Liver (tissue), 9 donors: Measurements from ENCODE around the gene GNAI3. TPM values are rescaled to one million over a fixed set of nuclear protein-coding genes. Genes with fewer than 3 reads are reported as not detected.

Experiments
- DNase-seq: peaks from one replicate; pipeline ENCODE4 v3.0.0-alpha.2; 2017; ENCODE audit warnings: low spot score
- H3K27ac ChIP-seq, 2 donors: one replicate each; pipeline ENCODE4 v1.7.0; 2013; ENCODE audit warnings: inconsistent platforms in 2 of 2, low read length in 2 of 2, control low read depth in 1 of 2, low read depth in 1 of 2, mild to moderate bottlenecking in 1 of 2
- H3K27me3 ChIP-seq, 4 donors: one replicate each; pipeline versions ENCODE4 v1.6.1 to v1.7.0; 2013; ENCODE audit warnings: low read length in 3 of 4, inconsistent platforms in 1 of 4, mild to moderate bottlenecking in 1 of 4, moderate library complexity in 1 of 4; ENCODE audit not compliant: control insufficient read depth in 4 of 4, insufficient read depth in 4 of 4
- H3K36me3 ChIP-seq, 4 donors: one replicate each; pipeline versions ENCODE4 v1.6.1 to v1.7.0; 2013; ENCODE audit warnings: low read length in 3 of 4, mild to moderate bottlenecking in 3 of 4, low read depth in 1 of 4, moderate library complexity in 1 of 4; ENCODE audit not compliant: control insufficient read depth in 4 of 4, insufficient read depth in 3 of 4
- H3K4me1 ChIP-seq, 4 donors: one replicate each; pipeline versions ENCODE4 v1.6.1 to v1.7.0; 2013; ENCODE audit warnings: low read length in 3 of 4, mild to moderate bottlenecking in 3 of 4, moderate library complexity in 1 of 4; ENCODE audit not compliant: control insufficient read depth in 4 of 4, insufficient read depth in 4 of 4
- H3K4me3 ChIP-seq, 3 donors: one replicate each; pipeline versions ENCODE4 v1.6.1 to v1.7.0; 2013; ENCODE audit warnings: low read length in 3 of 3, control low read depth in 1 of 3, low read depth in 1 of 3, mild to moderate bottlenecking in 1 of 3
- H3K9ac ChIP-seq, 2 donors: one replicate each; pipeline ENCODE4 v1.7.0; 2013; ENCODE audit warnings: low read length in 2 of 2, mild to moderate bottlenecking in 2 of 2, moderate library complexity in 2 of 2, control low read depth in 1 of 2, low read depth in 1 of 2
- H3K9me3 ChIP-seq, 4 donors: one replicate each; pipeline versions ENCODE4 v1.6.1 to v1.7.0; 2013; ENCODE audit warnings: low read length in 3 of 4; ENCODE audit not compliant: control insufficient read depth in 4 of 4
- EGR1 ChIP-seq, 2 donors: IDR thresholded peaks; 2 replicates each; pipeline ENCODE4 v1.6.1; 2016 to 2018; ENCODE audit warnings: antibody characterized with exemption in 2 of 2, low read depth in 2 of 2
- FOXA1 ChIP-seq: IDR thresholded peaks from 2 replicates; pipeline ENCODE4 v1.6.1; 2016; ENCODE audit warnings: antibody characterized with exemption
- FOXA2 ChIP-seq: IDR thresholded peaks from 2 replicates; pipeline ENCODE4 v1.6.1; 2016; ENCODE audit warnings: antibody characterized with exemption
- GABPA ChIP-seq, 2 donors: IDR thresholded peaks in 1 of 2; conservative IDR thresholded peaks in 1 of 2; 2 replicates each; pipeline ENCODE4 v1.6.1; 2016; ENCODE audit warnings: antibody characterized with exemption in 2 of 2, mild to moderate bottlenecking in 1 of 2, moderate library complexity in 1 of 2
- HNF4A ChIP-seq, 2 donors: conservative IDR thresholded peaks; 2 replicates each; pipeline ENCODE4 v1.6.1; 2016; ENCODE audit warnings: antibody characterized with exemption in 2 of 2, mild to moderate bottlenecking in 2 of 2
- HNF4G ChIP-seq: IDR thresholded peaks from 2 replicates; pipeline ENCODE4 v1.6.1; 2016; ENCODE audit warnings: antibody characterized with exemption
- JUND ChIP-seq, 2 donors: IDR thresholded peaks; 2 replicates each; pipeline ENCODE4 v1.6.1; 2016; ENCODE audit warnings: antibody characterized with exemption in 2 of 2
- NR2F2 ChIP-seq: IDR thresholded peaks from 2 replicates; pipeline ENCODE4 v1.6.1; 2016; ENCODE audit warnings: antibody characterized with exemption
- RAD21 ChIP-seq, 2 donors: IDR thresholded peaks; 2 replicates each; pipeline ENCODE4 v1.6.1; 2016; ENCODE audit warnings: antibody characterized with exemption in 2 of 2, mild to moderate bottlenecking in 2 of 2
- RXRA ChIP-seq, 2 donors: IDR thresholded peaks; 2 replicates each; pipeline ENCODE4 v1.6.1; 2017 to 2018; ENCODE audit warnings: antibody characterized with exemption in 2 of 2, mild to moderate bottlenecking in 1 of 2
- SP1 ChIP-seq: IDR thresholded peaks from 2 replicates; pipeline ENCODE4 v1.6.1; 2018; ENCODE audit warnings: antibody characterized with exemption, mild to moderate bottlenecking
- TAF1 ChIP-seq: conservative IDR thresholded peaks from 2 replicates; pipeline ENCODE4 v1.6.1; 2016; ENCODE audit warnings: antibody characterized with exemption, mild to moderate bottlenecking
- YY1 ChIP-seq: IDR thresholded peaks from 2 replicates; pipeline ENCODE4 v1.6.1; 2016; ENCODE audit warnings: antibody characterized with exemption, mild to moderate bottlenecking
- WGBS: extraction: QIAGEN DNeasy Blood & Tissue Kit; methylation state at CpG from one replicate; pipeline ENCODE4 v1.1.7; 2013; 5-methylcytosine and 5-hydroxymethylcytosine counted together
- polyA plus RNA-seq, 2 donors: library from polyadenylated mRNA; stranded (reverse) in 1 of 2; unstranded in 1 of 2; fragments of 200-250 nt in 1 of 2; fragments of >200 nt in 1 of 2; fragmentation: Nextera tagmentation in 1 of 2; extraction: Ambion mirVana in 1 of 2; gene quantifications; one replicate each; pipeline versions ENCODE4 v1.2.1 to v1.2.3, GENCODE V29; 2013 to 2015
- total RNA-seq, 2 donors: library from RNA; depleted of rRNA; stranded (reverse); fragments of >200 nt; gene quantifications; one replicate each; pipeline ENCODE4 v1.2.3, GENCODE V29; 2014
- TF ChIP-seq, protein P1 (sequence below): IDR thresholded peaks from 2 replicates; pipeline ENCODE4 v1.6.1; 2016; ENCODE audit warnings: antibody characterized with exemption
- TF ChIP-seq, protein P2 (sequence below): IDR thresholded peaks from 2 replicates; pipeline ENCODE4 v1.6.1; 2016; ENCODE audit warnings: antibody characterized with exemption
- TF ChIP-seq, protein P3 (sequence below): fragments of 150-350 bp; IDR thresholded peaks from 2 replicates; pipeline ENCODE4 v1.5.1; 2017; ENCODE audit warnings: improper control_type of control experiment, low read depth, low read length; ENCODE audit not compliant: missing input control
- TF ChIP-seq, protein P4 (sequence below): IDR thresholded peaks from 2 replicates; pipeline ENCODE4 v1.6.1; 2016; ENCODE audit warnings: antibody characterized with exemption, mild to moderate bottlenecking
- TF ChIP-seq, protein P5 (sequence below): IDR thresholded peaks from 2 replicates; pipeline ENCODE4 v1.6.1; 2016; ENCODE audit warnings: antibody characterized with exemption
- donor health status: healthy.
- donor health status: healthy.
- donor health status: healthy.
- donor health status: healthy.
- donor health status: healthy.

Gene GNAI3
- total RNA-seq: 1 to 10 TPM; 6.4 to 6.5 TPM
- 1 to 10 TPM; 1.9 to 2.2 TPM for polyA plus RNA-seq

DNA sequence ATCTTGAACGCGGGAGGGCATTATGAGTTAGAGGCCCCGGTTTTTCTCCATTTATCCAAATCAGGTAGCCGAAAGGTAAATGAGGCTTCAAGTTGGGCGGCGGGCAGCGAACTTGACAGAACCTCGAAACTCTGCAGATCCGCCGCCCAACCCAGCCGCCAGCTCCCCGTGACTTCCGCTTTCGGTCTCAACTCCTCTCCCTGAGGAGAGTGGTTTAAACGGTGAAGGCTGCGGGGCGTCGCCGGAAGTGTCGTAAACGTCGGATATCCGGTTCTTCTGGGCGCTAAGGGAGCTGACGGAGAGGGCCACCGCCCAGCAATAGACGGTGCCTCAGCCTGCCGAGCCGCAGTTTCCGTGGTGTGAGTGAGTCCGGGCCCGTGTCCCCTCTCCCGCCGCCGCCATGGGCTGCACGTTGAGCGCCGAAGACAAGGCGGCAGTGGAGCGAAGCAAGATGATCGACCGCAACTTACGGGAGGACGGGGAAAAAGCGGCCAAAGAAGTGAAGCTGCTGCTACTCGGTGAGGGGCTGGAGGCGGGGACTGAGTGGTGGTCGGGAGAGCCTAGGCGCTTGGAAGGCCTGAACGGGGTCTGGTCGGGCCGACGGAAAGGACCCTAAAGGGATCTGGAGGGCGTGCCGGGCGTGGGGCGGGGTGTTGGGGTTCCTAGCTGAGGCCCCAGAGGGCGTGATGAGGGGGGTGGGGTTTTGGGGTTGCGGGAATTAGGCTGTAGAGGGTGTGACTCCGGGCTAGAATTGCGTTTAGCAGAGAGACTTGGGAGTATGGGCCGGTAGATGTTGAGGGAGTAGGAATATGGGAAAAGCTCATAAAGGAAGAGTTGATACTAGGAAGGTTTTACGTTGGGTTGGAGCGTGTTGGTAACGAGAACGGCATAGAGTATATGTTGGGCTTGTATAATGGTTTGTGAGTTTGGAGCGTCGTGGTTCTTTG lies at the start of gene GNAI3:
Gene GNAI3 (plus strand): TSS at position 295 of the 947 bp plus-strand sequence. CDS start 106 bp downstream, at position 401.
- under 1% methylated on average over 68 of the region's 68 CpGs for WGBS
- H3K9ac ChIP-seq: peak within 1 kb of the TSS; percentile 85 to 93
- no peaks in the 10 kb centered on the region for H3K36me3 ChIP-seq
- peaks cover 5 to 41% (median 29%) of the 10 kb centered on the region in 4 donors for H3K4me1 ChIP-seq
- DNase-seq: peak; percentile 96
- peak within 1 kb of the TSS; percentile 87 to 93 (median 89) for H3K4me3 ChIP-seq
- peak within 1 kb of the TSS; percentile 90 to 94 for H3K27ac ChIP-seq
- H3K9me3 ChIP-seq: no peaks in the 10 kb centered on the region
- TF ChIP-seq RAD21 (IDR thresholded peaks at IDR 0.05) (peak; percentile 50 to 61), FOXA2 (no peak), TAF1 (peak; percentile 86), SP1 (peak; percentile 38), RXRA (IDR thresholded peaks at IDR 0.05) (peak; percentile 43 to 45), HNF4G (no peak), GABPA (IDR thresholded peaks at IDR 0.05 in 1 of 2, conservative IDR thresholded peaks at IDR 0.05 in 1 of 2) (peak; percentile 94 to 99), HNF4A (conservative IDR thresholded peaks at IDR 0.05) (peak in 1 of 2 donors; percentile 24), EGR1 (IDR thresholded peaks at IDR 0.05; ENCODE audit: low read depth in 2 of 2) (peak in 1 of 2 donors; percentile 73), JUND (IDR thresholded peaks at IDR 0.05) (no peak), NR2F2 (no peak), YY1 (peak; percentile 89), FOXA1 (no peak)
- TF ChIP-seq, protein P1, sequence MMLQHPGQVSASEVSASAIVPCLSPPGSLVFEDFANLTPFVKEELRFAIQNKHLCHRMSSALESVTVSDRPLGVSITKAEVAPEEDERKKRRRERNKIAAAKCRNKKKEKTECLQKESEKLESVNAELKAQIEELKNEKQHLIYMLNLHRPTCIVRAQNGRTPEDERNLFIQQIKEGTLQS: no peak
- TF ChIP-seq, protein P2, sequence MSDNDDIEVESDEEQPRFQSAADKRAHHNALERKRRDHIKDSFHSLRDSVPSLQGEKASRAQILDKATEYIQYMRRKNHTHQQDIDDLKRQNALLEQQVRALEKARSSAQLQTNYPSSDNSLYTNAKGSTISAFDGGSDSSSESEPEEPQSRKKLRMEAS: peak; percentile 79
- TF ChIP-seq, protein P3, sequence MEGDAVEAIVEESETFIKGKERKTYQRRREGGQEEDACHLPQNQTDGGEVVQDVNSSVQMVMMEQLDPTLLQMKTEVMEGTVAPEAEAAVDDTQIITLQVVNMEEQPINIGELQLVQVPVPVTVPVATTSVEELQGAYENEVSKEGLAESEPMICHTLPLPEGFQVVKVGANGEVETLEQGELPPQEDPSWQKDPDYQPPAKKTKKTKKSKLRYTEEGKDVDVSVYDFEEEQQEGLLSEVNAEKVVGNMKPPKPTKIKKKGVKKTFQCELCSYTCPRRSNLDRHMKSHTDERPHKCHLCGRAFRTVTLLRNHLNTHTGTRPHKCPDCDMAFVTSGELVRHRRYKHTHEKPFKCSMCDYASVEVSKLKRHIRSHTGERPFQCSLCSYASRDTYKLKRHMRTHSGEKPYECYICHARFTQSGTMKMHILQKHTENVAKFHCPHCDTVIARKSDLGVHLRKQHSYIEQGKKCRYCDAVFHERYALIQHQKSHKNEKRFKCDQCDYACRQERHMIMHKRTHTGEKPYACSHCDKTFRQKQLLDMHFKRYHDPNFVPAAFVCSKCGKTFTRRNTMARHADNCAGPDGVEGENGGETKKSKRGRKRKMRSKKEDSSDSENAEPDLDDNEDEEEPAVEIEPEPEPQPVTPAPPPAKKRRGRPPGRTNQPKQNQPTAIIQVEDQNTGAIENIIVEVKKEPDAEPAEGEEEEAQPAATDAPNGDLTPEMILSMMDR: no peak
- TF ChIP-seq, protein P4, sequence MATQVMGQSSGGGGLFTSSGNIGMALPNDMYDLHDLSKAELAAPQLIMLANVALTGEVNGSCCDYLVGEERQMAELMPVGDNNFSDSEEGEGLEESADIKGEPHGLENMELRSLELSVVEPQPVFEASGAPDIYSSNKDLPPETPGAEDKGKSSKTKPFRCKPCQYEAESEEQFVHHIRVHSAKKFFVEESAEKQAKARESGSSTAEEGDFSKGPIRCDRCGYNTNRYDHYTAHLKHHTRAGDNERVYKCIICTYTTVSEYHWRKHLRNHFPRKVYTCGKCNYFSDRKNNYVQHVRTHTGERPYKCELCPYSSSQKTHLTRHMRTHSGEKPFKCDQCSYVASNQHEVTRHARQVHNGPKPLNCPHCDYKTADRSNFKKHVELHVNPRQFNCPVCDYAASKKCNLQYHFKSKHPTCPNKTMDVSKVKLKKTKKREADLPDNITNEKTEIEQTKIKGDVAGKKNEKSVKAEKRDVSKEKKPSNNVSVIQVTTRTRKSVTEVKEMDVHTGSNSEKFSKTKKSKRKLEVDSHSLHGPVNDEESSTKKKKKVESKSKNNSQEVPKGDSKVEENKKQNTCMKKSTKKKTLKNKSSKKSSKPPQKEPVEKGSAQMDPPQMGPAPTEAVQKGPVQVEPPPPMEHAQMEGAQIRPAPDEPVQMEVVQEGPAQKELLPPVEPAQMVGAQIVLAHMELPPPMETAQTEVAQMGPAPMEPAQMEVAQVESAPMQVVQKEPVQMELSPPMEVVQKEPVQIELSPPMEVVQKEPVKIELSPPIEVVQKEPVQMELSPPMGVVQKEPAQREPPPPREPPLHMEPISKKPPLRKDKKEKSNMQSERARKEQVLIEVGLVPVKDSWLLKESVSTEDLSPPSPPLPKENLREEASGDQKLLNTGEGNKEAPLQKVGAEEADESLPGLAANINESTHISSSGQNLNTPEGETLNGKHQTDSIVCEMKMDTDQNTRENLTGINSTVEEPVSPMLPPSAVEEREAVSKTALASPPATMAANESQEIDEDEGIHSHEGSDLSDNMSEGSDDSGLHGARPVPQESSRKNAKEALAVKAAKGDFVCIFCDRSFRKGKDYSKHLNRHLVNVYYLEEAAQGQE: peak; percentile 82
- TF ChIP-seq, protein P5, sequence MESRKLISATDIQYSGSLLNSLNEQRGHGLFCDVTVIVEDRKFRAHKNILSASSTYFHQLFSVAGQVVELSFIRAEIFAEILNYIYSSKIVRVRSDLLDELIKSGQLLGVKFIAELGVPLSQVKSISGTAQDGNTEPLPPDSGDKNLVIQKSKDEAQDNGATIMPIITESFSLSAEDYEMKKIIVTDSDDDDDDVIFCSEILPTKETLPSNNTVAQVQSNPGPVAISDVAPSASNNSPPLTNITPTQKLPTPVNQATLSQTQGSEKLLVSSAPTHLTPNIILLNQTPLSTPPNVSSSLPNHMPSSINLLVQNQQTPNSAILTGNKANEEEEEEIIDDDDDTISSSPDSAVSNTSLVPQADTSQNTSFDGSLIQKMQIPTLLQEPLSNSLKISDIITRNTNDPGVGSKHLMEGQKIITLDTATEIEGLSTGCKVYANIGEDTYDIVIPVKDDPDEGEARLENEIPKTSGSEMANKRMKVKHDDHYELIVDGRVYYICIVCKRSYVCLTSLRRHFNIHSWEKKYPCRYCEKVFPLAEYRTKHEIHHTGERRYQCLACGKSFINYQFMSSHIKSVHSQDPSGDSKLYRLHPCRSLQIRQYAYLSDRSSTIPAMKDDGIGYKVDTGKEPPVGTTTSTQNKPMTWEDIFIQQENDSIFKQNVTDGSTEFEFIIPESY: peak; percentile 53
- no peaks in the 10 kb centered on the region for H3K27me3 ChIP-seq
